NCI-H345 (cell line): ENCODE measurements around the gene SELENON.

Source experiments
- DNase-seq: peaks from one replicate; lab custom pipeline; 2025; lab: John Stamatoyannopoulos, UW

Gene SELENON

GRCh38 chr1:25770541-25771220 lies 29.3 kb upstream of the SELENON start:
- DNase-seq = no peak

GRCh38 chr1:25771221-25772114 lies 28.5 kb upstream of the SELENON start:
- DNase-seq = no peak

- no peak for DNase-seq
Measured at GRCh38 chr1:25772164-25772563, 27.8 kb upstream of the SELENON start.

GRCh38 chr1:25772692-25773245 lies 27.2 kb upstream of the SELENON start:
- no peak for DNase-seq

GRCh38 chr1:25773441-25774125 lies 26.4 kb upstream of the SELENON start:
- DNase-seq = no peak

- DNase-seq = no peak
Measured at GRCh38 chr1:25774206-25774803, 25.7 kb upstream of the SELENON start.

GRCh38 chr1:25774921-25775771 lies 24.8 kb upstream of the SELENON start:
- peak; percentile 56 for DNase-seq

GRCh38 chr1:25779388-25779787 lies 20.6 kb upstream of the SELENON start:
- DNase-seq = no peak

GRCh38 chr1:25779894-25780293 lies 20.1 kb upstream of the SELENON start:
- no peak for DNase-seq

GRCh38 chr1:25780318-25781129 lies 19.5 kb upstream of the SELENON start:
- no peak for DNase-seq

GRCh38 chr1:25781130-25781433 lies 18.9 kb upstream of the SELENON start:
- DNase-seq = no peak

- DNase-seq = no peak
Measured at GRCh38 chr1:25782608-25783201, 17.3 kb upstream of the SELENON start.

- DNase-seq = no peak
Measured at GRCh38 chr1:25784575-25785051, 15.4 kb upstream of the SELENON start.

- no peak for DNase-seq
Measured at GRCh38 chr1:25785333-25786067, 14.5 kb upstream of the SELENON start.

GRCh38 chr1:25786887-25787759 lies 12.9 kb upstream of the SELENON start:
- DNase-seq = no peak

- no peak for DNase-seq
Measured at GRCh38 chr1:25787760-25788166, 12.2 kb upstream of the SELENON start.

GRCh38 chr1:25790472-25790871 lies 9.5 kb upstream of the SELENON start:
- no peak for DNase-seq

- no peak for DNase-seq
Measured at GRCh38 chr1:25792115-25792514, 7.9 kb upstream of the SELENON start.
